HUDEP-2 (cell line): ENCODE measurements around the gene KLF8.
"Not testable (repeated sequence)": the region's sequence is repeated elsewhere in the genome, so short reads cannot be mapped to it uniquely, and the experiment has no call there.

ENCODE experiments used
- DNase-seq, 76 experiments: peaks; one replicate each; lab custom pipeline; 2025; ENCODE audit not compliant: unreplicated experiment in 76 of 76; lab: John Stamatoyannopoulos, UW

Gene KLF8

DNA sequence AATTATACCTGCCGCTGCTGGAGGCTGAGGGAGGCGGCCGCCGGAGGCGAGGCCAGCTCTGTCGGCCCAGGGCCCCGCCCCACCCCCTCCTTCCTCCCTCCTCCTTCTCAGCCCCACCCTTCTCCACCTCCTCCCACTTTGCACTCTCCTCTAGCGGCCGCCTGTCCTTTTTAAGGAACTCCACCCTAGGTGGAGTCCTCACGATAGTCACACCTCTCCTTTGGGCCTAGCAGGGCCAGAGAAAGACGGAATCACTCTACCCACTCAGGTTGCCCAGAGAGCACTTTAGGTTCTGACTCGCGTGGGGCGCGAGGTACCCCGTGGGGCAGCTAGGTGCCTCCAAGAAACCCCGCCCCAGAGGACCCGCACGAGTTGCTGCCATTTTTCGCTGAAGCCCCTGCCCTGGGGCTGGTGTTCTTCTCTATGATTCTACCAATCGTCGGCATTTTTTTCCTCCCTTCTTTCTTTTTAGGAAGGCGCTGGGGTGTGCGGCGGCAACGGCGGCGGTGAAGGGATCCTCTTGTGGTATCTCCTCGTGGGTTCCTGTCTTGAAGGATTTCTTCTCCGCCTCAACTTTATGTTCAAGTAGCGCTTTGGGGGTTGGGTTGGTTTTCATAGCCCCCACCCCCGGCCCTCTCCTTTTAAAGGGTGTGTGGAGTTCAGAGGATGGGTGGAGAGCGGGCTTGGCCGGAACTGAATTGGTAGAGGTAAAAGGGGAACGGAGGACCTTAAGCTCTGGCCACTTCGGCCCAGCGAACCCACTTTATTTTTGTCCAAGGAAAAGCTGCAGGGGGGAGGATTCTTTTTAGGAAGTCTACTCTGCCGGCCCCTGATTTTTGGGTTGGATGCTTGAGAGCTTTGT lies at the start of gene KLF8:
Gene KLF8, plus strand, starts transcription at position 136 of the 862 bp plus-strand sequence. CDS start 979 bp downstream, outside the sequence.
- DNase-seq = peak in 70 of 76 experiments; percentile 0 to 69 (median 37)

DNA sequence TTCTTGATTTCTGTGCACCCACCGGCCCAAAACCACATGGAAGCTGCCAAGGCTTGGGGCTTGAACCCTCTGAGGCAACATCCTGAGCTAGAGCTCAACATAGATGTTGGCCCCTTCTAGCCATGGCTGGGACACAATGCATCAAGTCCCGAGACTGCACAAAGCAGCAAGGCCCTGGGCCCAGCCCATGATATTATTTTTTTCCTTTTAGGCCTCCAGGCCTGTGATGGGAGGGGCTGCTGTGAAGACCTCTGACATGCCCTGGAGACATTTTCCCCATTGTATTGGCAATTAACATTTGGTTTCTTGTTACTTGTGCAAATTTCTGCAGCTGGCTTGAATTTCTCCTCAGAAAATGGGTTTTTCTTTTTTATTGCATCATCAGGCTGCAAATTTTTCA lies 25.2 kb upstream of the KLF8 start:
- not testable (repeated sequence) for DNase-seq

DNA sequence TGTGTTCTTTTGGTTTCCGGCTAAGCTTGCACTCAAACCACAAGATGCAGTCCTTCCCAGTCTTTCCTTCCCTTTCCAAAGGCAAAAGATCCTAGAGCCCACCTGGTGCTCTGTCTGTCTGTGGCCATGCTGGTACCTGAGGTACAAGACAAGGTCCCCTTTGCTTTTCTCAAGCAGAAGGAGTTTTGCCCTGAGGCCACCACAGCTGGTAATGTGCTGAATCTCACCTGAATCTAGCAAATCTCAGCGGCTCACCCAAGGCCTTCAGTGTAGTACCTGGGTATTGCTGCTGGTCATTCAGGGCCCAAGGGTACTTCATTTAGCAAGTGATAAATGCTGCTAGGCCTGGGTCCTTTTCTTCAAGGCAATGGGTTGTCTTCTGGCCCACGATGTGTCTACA lies 20.5 kb upstream of the KLF8 start:
- DNase-seq = no peak

DNA sequence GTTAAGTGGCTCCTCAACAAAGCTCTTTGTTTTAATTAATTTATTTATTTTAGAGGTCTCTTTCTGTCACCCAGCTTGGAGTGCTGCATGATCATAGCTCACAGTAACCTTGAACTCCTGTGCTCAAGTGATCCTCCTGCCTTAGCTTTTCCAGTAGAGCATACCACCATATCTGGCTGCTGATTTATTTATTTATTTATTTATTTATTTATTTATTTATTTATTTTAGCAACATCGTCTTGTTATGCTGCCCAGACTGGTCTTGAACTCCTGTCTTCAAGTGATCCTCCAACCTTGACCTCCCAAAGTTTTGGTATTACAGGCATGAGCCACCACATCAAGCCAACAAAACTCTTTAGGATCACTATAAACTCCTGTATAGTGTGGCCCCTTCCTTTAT lies 15.8 kb upstream of the KLF8 start:
- DNase-seq = no peak

DNA sequence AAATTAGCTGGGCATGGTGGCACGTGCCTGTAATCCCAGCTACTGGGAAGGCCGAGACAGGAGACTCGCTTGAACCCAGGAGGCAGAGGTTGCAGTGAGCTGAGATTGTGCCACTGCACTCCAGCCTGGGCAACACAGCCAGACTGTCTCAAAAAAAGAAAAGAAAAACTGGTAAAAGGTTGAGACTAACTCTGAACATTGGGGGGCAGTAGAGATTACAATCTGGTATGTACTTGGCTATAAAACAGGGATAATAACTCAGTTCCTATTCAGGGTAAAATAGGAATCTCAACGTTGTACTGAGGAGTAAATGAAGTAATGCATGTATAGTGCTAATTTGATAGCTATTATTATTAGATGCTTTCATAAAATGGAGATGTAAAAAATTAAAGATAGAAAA lies 12.5 kb upstream of the KLF8 start:
- peak in 4 of 76 experiments; percentile 0 to 17 (median 4) for DNase-seq

DNA sequence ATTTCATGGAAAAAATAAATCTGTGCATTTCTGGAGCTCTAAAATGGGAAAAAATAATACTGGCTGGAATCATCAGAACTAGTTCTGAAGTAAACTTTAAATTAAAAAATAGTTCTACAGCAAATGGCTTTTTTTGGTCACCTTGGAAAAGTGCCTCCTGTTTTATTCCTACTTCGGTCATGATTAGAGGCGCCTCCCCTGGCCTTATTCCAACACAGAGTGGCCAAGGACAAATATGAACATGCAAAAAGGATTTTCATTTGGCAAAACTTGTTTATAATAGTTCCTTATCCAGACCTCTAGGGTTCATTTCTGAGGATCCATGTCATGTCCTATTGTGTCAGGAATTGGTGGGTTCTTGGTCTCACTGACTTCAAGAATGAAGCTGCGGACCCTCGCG lies 11.1 kb upstream of the KLF8 start:
- DNase-seq = no peak

DNA sequence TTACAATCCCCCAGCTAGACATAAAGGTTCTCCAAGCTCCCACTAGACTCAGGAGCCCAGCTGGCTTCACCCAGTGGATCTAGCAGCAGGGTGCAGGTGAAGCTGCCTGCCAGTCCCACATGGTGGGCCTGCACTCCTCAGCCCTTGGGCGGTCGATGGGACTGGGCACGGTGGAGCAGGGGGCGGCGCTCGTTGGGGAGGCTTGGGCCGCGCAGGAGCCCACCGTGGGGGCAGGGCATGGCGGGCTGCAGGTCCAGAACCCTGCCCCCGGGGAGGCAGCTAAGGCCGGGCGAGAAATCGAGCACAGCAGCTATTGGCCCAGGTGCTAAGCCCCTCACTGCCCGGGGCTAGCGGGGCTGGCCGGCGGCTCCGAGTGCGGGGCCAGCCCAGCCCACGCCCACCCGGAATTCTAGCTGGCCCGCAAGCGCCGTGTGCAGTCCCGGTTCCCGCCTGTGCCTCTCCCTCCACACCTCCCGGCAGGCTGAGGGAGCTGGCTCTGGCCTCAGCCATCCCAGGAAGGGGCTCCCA lies 9.6 kb upstream of the KLF8 start:
- no peak for DNase-seq

DNA sequence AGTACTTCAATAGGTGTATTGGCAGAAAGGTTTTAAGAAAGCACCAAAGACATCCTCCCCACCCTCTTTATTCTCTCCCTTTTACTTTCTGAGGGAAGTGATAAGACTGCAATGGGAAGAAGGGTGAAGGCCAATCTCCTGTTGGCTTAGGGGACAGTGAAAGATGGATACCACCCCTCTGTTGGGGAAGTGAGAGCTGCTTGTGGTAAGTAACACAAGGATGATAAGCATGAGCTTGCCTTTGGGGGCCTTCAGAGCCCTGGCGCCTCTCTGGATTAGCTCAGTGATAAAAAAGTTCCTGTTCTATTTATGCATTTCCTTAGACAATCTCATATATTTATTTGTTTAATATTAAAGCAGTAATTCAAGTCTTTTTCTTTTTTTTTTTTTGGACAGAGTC lies 5.2 kb upstream of the KLF8 start:
- DNase-seq = no peak

DNA sequence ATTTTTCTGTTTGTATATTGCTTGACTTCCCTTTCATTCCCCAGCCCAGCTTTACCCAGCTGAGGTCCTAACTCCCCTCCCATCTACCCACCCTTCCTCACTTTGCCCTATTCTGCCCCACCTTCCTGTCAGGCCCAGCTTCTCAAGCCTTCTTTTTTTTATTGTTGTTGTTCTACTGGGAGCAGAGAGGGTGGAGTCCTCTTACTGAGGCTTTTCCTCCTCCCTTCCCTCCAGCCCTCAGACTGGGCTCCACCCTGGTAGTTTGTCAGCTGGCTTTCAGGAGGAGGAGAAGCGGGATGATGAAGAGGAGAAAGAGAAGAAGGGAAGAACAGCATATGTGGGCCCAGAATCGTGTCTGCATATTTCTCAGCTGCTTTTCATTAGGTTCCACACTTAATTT lies 3.2 kb upstream of the KLF8 start:
- peak in 1 of 76 experiments; percentile 0 for DNase-seq

DNA sequence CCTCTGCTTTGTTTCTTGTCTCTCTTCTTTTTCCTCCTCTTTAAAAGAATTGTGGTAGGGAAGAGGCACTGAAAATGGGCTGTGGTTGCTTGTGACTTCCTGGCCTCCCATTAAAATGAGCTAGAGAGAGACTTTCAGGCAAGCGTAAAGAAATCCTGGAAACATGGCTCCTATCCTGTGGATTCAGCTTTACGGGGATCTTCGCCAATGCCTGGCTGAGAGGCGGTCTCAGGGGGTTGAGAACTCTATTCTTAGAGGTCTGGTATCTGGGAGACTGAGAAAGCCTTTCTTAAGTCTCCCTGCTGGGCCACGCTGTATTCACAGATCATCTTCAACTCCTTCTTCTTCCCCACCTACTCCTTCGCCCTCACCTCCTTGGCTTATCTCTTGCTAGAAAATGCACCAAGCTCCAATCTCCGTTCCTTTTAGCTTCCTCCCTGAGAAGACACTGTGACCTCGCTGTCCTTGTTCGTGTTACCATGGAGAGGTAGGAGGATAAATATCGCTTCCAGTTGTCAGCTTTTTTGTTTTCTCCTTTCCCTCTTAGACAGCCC lies 542 bp upstream of the KLF8 start:
- DNase-seq = no peak

DNA sequence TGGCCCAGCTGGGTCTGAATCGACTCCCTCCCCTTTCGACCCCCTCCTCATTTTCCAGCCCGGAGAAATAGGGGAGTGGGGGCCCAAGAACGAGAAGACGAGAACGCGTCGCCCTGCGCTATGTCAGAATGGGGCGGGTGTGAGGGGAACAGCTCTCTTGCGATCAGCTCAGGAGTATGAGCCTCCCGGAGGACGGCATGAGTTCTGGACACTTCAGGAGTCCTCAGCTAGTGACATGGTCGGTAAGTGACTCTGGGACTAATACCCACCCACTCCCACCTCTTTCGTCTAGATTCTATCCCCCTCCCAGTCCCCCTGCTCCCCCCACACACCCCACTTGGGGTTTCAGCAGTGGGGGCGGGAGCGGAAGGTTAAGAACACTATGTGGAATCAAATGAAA lies 944 bp downstream of the KLF8 start:
- peak in 1 of 76 experiments; percentile 0 for DNase-seq

DNA sequence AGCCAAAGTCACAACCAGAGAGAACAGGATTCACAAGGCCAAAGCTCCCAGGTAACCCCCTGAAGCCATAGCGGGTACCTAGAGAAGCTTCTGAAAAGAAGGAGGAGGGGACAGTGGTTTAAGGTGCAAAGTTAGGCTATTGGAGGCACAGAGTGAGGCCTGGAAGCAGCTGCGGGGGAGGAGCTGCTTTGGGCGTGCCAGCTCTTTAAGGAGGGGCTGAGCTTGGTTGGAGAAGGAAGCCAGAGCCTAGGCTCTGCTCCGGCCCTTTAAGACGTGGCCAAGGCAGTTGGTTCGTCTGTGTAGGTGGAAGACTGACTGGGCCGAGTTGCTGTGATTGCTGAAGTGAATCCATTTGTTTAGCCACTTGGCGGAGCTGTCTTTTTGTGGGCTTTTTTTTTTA lies 1.5 kb downstream of the KLF8 start:
- DNase-seq = peak in 55 of 76 experiments; percentile 0 to 62 (median 19)

DNA sequence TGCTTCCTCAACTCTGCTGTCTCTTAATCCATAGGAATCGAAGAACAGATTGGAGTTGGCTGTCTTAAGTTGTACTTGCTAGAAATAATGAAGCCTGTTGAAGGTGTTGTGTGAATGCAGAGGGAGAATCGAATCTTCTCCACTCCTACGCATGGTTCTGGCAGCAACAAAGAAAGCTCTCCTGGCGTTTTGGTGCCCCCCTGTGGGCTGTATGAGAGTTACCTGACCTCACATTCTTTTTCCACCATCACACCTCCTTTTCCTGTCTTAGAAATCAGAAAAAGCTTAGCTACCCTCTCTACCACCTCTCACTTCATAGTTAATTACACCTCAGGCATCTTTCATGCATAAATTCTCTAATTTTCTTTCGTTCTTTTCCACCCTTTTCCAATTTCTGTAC lies 16.3 kb downstream of the KLF8 start:
- DNase-seq = peak in 48 of 76 experiments; percentile 0 to 45 (median 10)

DNA sequence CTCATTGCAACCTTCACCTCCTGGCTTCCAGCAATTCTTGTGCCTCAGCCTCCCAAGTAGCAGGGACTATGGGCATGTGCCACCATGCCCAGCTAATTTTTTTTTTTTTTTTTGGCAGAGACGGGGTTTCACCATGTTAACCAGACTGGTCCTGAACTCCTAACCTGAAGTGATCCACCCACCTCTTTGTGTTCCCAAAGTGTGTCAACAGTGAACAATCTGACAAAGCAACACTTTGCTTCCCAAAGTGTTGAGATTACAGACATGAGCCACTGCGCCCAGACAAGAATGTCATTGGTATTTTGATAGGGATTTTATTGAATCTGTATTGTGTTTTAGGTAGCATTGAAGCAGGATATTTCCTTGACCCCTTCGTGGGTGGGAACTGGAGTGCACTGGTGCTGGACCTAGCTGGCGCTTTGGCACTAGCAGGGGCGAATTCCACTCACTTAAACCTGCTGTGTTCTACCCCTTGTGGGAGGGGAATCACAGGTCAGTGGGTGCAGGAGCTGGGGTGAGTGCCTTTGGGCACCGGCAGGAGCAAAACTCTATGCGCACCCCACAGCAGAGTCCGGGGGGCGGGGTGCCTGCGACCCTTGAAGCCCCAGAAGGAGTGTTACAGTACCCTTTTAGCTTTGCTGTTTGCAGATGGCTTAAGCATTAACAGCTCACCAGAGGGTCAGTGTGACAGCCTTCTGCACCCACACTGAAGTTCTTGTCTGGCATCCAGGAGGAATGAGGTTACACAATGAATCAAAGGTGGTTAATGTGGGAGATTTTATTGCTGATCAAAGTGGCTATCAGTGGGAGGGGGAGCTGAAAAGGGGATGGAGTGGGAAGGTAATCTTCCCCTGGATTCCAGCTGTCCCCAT lies 21.9 kb downstream of the KLF8 start:
- no peak for DNase-seq

DNA sequence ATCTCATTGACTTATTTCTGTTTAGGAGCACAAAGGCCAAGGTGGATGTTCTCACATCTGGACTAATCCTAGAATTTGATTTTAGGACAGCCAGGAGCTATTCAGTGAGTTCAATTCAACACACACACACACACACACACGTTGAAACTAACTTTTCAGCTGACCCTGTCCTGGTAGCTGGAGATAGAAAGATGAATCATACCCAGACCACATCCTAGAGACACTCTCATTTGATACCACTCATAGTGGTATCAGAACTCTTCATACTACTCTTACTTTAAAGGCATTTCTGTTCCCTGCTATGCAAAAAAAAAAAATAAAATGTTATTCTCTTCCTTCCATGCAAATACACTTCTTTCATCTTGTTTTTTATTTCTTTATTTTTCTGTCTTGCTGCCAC lies 36.7 kb downstream of the KLF8 start:
- peak in 12 of 76 experiments; percentile 0 to 40 (median 3) for DNase-seq

DNA sequence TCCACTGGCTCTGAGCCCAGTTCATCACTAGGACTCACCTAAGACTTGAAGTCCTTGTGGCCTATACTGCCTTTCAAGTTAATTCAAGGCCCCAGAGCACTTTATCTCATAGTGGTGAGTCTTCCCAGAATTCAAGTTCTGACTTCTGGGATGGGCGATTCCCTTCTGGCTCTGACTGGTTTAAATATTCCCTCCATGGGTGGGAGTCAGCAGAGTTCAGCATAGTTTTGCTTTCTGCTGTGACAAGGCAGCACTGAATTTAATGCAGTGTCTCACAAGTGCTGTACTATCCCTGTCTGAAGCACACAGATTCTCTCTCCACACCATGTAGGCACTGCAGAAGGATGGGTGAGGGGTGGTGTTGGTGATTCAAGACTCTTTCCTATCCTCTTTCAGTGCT lies 46.5 kb downstream of the KLF8 start:
- peak in 4 of 76 experiments; percentile 0 to 5 (median 0) for DNase-seq

DNA sequence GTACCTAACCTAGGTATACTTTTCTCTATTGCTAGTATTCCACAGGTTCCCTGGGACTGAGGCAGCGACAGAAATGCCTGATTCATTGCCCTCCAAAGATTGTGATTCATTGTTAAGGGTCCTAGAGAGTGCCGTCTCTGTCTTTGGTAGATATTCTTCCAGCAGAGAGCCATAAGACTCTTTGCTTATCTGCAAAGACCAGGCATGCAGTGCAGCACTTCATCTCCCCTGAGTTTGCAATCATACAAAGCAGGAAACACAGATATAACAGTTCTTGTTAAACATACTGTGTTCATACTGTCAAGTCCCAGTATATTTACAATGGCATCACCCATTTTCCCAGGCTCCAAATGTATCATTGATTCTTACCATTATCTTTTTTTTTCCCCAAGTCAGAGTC lies 47.7 kb downstream of the KLF8 start:
- DNase-seq = peak in 58 of 76 experiments; percentile 0 to 78 (median 30)

DNA sequence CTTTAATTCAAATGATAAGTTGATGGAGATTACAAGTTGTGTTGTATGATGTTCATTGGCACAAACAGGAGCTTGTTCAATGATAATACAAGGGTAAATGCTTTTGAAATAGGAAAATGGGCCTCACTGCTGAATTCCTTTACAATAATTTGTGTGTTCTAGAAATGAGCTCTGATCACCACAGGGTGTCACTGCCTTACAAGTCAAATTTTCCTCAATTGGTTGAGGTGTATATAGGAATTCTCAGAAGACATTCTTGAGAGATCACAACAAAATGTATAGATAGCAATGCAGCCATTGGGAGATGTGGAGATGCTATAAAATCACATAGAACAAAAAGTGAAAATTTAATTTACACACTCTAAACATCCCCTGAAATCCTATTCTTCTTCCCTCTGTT lies 49.6 kb downstream of the KLF8 start:
- DNase-seq = peak in 6 of 76 experiments; percentile 0 to 4 (median 2)

DNA sequence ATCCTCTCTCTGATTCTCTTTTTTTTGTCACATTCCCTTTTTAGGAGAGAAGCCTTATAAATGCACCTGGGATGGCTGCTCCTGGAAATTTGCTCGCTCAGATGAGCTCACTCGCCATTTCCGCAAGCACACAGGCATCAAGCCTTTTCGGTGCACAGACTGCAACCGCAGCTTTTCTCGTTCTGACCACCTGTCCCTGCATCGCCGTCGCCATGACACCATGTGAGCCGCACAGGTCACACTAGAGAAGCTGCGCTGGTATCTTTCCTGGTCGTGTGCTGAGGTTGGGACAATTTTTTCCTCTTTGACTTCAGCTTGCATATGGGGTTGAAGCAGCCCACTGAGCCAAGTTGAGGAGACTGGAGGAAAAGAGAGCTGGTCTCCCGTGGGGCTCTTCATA lies 52.1 kb downstream of the KLF8 start:
- no peak for DNase-seq

DNA sequence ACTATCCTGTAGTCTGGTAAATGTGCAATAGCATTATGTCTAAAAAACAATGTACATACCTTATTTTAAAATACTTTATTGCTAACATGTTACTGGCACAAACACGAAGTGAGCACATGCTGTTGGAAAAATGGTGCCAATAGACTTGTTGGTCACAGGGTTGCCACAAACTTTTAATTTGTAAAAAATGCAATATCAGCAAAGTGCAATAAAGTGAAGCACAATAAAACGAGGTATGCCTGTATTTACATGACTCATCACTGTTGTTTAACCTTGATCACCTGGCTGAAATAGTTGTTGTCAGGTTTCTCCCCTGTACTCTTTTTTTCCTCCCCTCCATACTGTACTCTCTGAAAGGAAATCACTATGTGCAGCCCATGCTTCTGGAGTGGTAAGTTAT lies 56.5 kb downstream of the KLF8 start:
- DNase-seq = no peak

DNA sequence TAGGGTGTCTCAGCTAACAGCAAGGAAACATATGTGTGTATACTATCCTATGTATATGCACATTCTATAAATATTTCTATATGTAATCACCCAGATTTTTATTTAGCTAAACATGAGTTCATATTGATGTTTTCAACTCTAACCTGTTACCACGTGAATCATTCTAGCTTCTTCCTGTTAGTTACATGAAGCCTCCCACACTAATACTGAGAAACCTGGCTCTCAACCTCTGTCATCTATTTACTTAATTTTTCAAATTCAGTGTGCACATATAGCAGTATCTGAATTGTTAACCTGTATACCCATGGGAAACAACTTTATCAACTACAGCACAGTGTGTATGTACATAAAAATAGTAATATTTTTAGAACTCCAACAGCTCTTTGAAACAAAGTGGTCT lies 57.3 kb downstream of the KLF8 start:
- no peak for DNase-seq
